GM23338 (cell line): ENCODE results near the gene PACSIN3. TPM values are rescaled to one million over a fixed set of nuclear protein-coding genes. Genes with fewer than 3 reads are reported as not detected.

Experiments
- ATAC-seq: fragments of 200-7000 bp; cut with Tn5 transposase; 3 replicates; pipeline ENCODE4 v1.9.1; 2020
- DNase-seq: peaks from one replicate; pipeline ENCODE4 v3.0.0-alpha.2; 2015; ENCODE audit warnings: low spot score
- H2AFZ ChIP-seq: fragments of 200-600 bp; sonication (generic); 2 replicates; pipeline ENCODE4 v1.8.0; 2016; ENCODE audit warnings: antibody characterized with exemption, mild to moderate bottlenecking, moderate library complexity
- H3F3A ChIP-seq: fragments of 200-600 bp; sonication (generic); replicated peaks from 2 replicates; pipeline ENCODE4 v1.8.0; 2017; ENCODE audit warnings: antibody characterized with exemption, mixed run types, low read depth
- H3K27ac ChIP-seq: fragments of 200-600 bp; sonication (generic); 2 replicates; pipeline ENCODE4 v1.6.1; 2016; ENCODE audit warnings: low read depth
- H3K27me3 ChIP-seq: fragments of 200-600 bp; sonication (generic); 2 replicates; pipeline ENCODE4 v1.8.0; 2016; ENCODE audit warnings: mild to moderate bottlenecking, mixed run types, moderate library complexity; ENCODE audit not compliant: insufficient read depth
- H3K36me3 ChIP-seq: fragments of 200-600 bp; sonication (generic); 2 replicates; pipeline ENCODE4 v1.8.0; 2016; ENCODE audit warnings: mild to moderate bottlenecking; ENCODE audit not compliant: insufficient read depth
- H3K4me1 ChIP-seq: fragments of 200-600 bp; sonication (generic); 2 replicates; pipeline ENCODE4 v1.8.0; 2016; ENCODE audit warnings: mild to moderate bottlenecking, moderate library complexity; ENCODE audit not compliant: insufficient read depth
- H3K4me2 ChIP-seq: fragments of 200-600 bp; sonication (generic); 2 replicates; pipeline ENCODE4 v1.7.1; 2017; ENCODE audit warnings: mixed run types
- H3K4me3 ChIP-seq: fragments of 200-600 bp; sonication (generic); 2 replicates; pipeline ENCODE4 v1.6.1; 2016; ENCODE audit warnings: mixed run types
- H3K79me2 ChIP-seq: fragments of 200-600 bp; sonication (generic); replicated peaks from 2 replicates; pipeline ENCODE4 v1.8.0; 2017; ENCODE audit warnings: mild to moderate bottlenecking; ENCODE audit not compliant: insufficient read depth
- H3K9me2 ChIP-seq: fragments of 200-600 bp; sonication (generic); 2 replicates; pipeline ENCODE4 v1.8.0; 2017; ENCODE audit not compliant: insufficient read depth
- H4K20me1 ChIP-seq: fragments of 200-600 bp; sonication (generic); replicated peaks from 2 replicates; pipeline ENCODE4 v1.8.0; 2017; ENCODE audit warnings: mild to moderate bottlenecking; ENCODE audit not compliant: insufficient read depth
- H3K27ac Mint-ChIP-seq: 2 replicates; pipeline ENCODE4 v1.8.0; 2020; ENCODE audit warnings: inconsistent platforms, mild to moderate bottlenecking, moderate library complexity, mixed read lengths
- H3K27me3 Mint-ChIP-seq: 3 replicates; pipeline ENCODE4 v1.8.0; 2022; ENCODE audit warnings: low read depth, mild to moderate bottlenecking, moderate library complexity, mixed read lengths, inconsistent platforms; ENCODE audit not compliant: insufficient read depth, poor library complexity
- H3K36me3 Mint-ChIP-seq: 3 replicates; pipeline ENCODE4 v1.8.0; 2021; ENCODE audit warnings: low read depth, mild to moderate bottlenecking, inconsistent platforms, moderate library complexity, mixed read lengths
- H3K4me1 Mint-ChIP-seq: 3 replicates; pipeline ENCODE4 v1.8.0; 2020; ENCODE audit warnings: mild to moderate bottlenecking, inconsistent platforms, mixed read lengths
- H3K4me3 Mint-ChIP-seq: 3 replicates; pipeline ENCODE4 v1.8.0; 2021; ENCODE audit warnings: moderate library complexity, mild to moderate bottlenecking, inconsistent platforms, mixed read lengths
- H3K9me3 Mint-ChIP-seq: 3 replicates; pipeline ENCODE4 v1.8.0; 2020; ENCODE audit warnings: moderate library complexity, mild to moderate bottlenecking, inconsistent platforms, mixed read lengths
- CREB1 ChIP-seq: fragments of 250-450 bp; sonication (Bioruptor Pico); IDR thresholded peaks from 2 replicates; pipeline ENCODE4 v1.5.0; 2020; ENCODE audit warnings: low read depth, mild to moderate bottlenecking, moderate library complexity
- EZH2 ChIP-seq: fragments of 200-600 bp; sonication (generic); IDR thresholded peaks from one replicate; pipeline ENCODE4 v1.8.0; 2017; ENCODE audit warnings: antibody characterized with exemption, mild to moderate bottlenecking, low read depth; ENCODE audit not compliant: unreplicated experiment
- JUNB ChIP-seq: IDR thresholded peaks from one replicate; pipeline ENCODE4 v1.6.1; 2016; ENCODE audit warnings: antibody characterized with exemption; ENCODE audit not compliant: unreplicated experiment
- STAT1 ChIP-seq: IDR thresholded peaks from one replicate; pipeline ENCODE4 v1.6.1; 2016; ENCODE audit warnings: antibody characterized with exemption; ENCODE audit not compliant: unreplicated experiment
- ZNF114 ChIP-seq: fragments of 250-450 bp; sonication (Bioruptor Pico); IDR thresholded peaks from 2 replicates; pipeline ENCODE4 v1.5.0; 2020; ENCODE audit warnings: mild to moderate bottlenecking, moderate library complexity
- ZNF331 ChIP-seq: fragments of 250-450 bp; sonication (Bioruptor Pico); IDR thresholded peaks from 2 replicates; pipeline ENCODE4 v1.5.0; 2020; ENCODE audit warnings: low read depth, mild to moderate bottlenecking, moderate library complexity
- polyA plus RNA-seq: library from polyadenylated mRNA; unstranded; fragments of >200 nt; fragmentation: Nextera tagmentation; extraction: Ambion mirVana; gene quantifications from 2 replicates; pipeline ENCODE4 v1.2.1, GENCODE V29; 2016
- total RNA-seq: library from RNA; depleted of rRNA; stranded (reverse); fragments of >200 nt; shearing (Covaris generic); gene quantifications from 2 replicates; pipeline ENCODE4 v1.2.3, GENCODE V29; 2014
- TF ChIP-seq, protein P1 (sequence below): IDR thresholded peaks from one replicate; pipeline ENCODE4 v1.6.1; 2018; ENCODE audit warnings: antibody characterized with exemption; ENCODE audit not compliant: unreplicated experiment
- TF ChIP-seq, protein P2 (sequence below), 2 experiments: fragments of 200-600 bp in 1 of 2; sonication (generic) in 1 of 2; conservative IDR thresholded peaks; 2 replicates each; pipeline versions ENCODE4 v1.5.1 to v1.6.1; 2016 to 2017; ENCODE audit warnings: antibody characterized with exemption in 2 of 2, low read depth in 2 of 2, mild to moderate bottlenecking in 2 of 2, moderate library complexity in 1 of 2
- TF ChIP-seq, protein P3 (sequence below): fragments of 250-450 bp; sonication (Bioruptor Pico); IDR thresholded peaks from 2 replicates; pipeline ENCODE4 v1.5.0; 2020; ENCODE audit warnings: mild to moderate bottlenecking, moderate library complexity

PACSIN3 gene
- total and polyA plus RNA-seq, 2 experiments from 2014 or later = 39.6 to 72.1 TPM

DNA sequence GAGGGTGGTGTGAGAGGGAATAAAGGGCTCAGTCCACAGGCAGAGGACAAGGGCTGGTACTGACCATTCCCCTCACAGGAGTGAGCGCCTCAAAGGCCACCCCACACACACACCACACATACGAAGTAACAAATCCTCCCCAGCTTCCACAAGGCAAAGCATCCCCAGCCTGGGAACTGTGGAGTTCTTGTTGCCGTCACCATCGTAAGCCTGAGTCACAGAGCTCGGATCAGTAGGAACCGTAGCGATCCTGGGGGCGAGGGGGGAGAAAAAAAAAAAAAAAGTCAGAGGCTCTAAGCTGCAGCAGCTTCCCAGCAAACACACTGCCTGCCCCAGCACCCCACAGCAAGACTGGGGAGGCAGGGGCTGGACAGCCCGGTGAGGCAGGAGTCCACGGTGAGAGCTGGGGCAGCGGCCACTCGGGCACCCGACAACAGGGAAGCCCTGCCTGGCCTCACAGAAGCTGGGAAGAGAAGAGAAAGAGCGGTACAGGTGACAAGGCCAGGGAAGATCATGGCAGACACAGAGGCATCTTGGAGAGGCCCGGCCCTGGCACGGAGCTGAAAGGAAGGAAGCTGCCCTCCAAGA lies 20.9 kb downstream of the PACSIN3 start:
- no peak overlapping the region for H3K4me3 Mint-ChIP-seq
- Histone ChIP-seq H3F3A (peaks cover 10% of the 10 kb centered on the region), H2AFZ (no peak overlapping the region), H3K27me3 (no peaks in the 10 kb centered on the region), H3K4me3 (no peak overlapping the region), H3K79me2 (peaks cover 11% of the 10 kb centered on the region), H3K9me2 (no peaks in the 10 kb centered on the region), H4K20me1 (peaks cover 19% of the 10 kb centered on the region), H3K27ac (no peak overlapping the region), H3K4me1 (0 out of 2 replicates have a peak, but pooled peaks cover 3% of the 10 kb centered on the region), H3K4me2 (no peak overlapping the region), H3K36me3 (peaks cover 33% of the 10 kb centered on the region)
- peaks cover 3% of the 10 kb centered on the region; the same call in 1 of the 3 replicates for H3K4me1 Mint-ChIP-seq
- ATAC-seq (no peak), DNase-seq (no peak)
- no peaks in the 10 kb centered on the region for H3K9me3 Mint-ChIP-seq
- no peak for TF ChIP-seq EZH2
- peaks cover 6% of the 10 kb centered on the region for H3K27me3 Mint-ChIP-seq
- peaks cover 56% of the 10 kb centered on the region for H3K36me3 Mint-ChIP-seq
- H3K27ac Mint-ChIP-seq = no peak overlapping the region

DNA sequence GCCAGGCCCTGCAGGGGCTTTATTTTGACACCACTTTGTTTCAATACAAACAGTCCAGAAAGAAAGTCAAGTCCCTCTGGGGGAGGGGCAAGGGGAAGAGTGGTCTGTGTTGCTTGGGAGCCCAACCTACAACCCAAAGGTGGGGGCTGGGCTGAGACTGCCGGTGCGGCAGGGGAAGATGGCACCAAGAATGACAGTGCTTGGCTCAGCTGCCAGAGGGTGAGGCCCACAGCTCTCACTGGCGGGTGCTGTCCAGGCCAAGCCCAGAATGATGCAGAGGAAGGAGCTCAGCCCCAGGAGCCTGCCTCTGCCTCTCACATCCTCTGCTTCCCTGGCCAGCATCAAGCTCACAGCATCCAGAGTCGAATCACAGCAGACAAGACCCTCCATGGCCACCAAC lies 21.9 kb downstream of the PACSIN3 start:
- no peak overlapping the region for H3K4me3 ChIP-seq
- ATAC-seq (no peak), DNase-seq (no peak)
- H3K27ac Mint-ChIP-seq = no peak overlapping the region
- H3K9me3 Mint-ChIP-seq = no peaks in the 10 kb centered on the region
- no peak overlapping the region for H2AFZ ChIP-seq
- peaks cover 29% of the 10 kb centered on the region for H3K36me3 ChIP-seq
- H3K27me3 ChIP-seq = no peaks in the 10 kb centered on the region
- H3K27me3 Mint-ChIP-seq = peaks cover 6% of the 10 kb centered on the region
- no peaks in the 10 kb centered on the region for H3K9me2 ChIP-seq
- H4K20me1 ChIP-seq = peaks cover 14% of the 10 kb centered on the region
- H3K4me1 Mint-ChIP-seq = peaks cover 3% of the 10 kb centered on the region; the same call in 1 of the 3 replicates
- H3F3A ChIP-seq = peaks cover 10% of the 10 kb centered on the region
- no peak overlapping the region for H3K4me3 Mint-ChIP-seq
- peaks cover 3% of the 10 kb centered on the region for H3K79me2 ChIP-seq
- no peak overlapping the region for H3K27ac ChIP-seq
- no peak overlapping the region for H3K4me2 ChIP-seq
- 0 out of 2 replicates have a peak, but pooled peaks cover 3% of the 10 kb centered on the region for H3K4me1 ChIP-seq
- H3K36me3 Mint-ChIP-seq = peaks cover 51% of the 10 kb centered on the region
- TF ChIP-seq ZNF114 (CRISPR knock-in tag) (no peak), CREB1 (CRISPR knock-in tag) (no peak), JUNB (no peak), STAT1 (no peak), ZNF331 (CRISPR knock-in tag) (no peak)
- TF ChIP-seq, protein P1, sequence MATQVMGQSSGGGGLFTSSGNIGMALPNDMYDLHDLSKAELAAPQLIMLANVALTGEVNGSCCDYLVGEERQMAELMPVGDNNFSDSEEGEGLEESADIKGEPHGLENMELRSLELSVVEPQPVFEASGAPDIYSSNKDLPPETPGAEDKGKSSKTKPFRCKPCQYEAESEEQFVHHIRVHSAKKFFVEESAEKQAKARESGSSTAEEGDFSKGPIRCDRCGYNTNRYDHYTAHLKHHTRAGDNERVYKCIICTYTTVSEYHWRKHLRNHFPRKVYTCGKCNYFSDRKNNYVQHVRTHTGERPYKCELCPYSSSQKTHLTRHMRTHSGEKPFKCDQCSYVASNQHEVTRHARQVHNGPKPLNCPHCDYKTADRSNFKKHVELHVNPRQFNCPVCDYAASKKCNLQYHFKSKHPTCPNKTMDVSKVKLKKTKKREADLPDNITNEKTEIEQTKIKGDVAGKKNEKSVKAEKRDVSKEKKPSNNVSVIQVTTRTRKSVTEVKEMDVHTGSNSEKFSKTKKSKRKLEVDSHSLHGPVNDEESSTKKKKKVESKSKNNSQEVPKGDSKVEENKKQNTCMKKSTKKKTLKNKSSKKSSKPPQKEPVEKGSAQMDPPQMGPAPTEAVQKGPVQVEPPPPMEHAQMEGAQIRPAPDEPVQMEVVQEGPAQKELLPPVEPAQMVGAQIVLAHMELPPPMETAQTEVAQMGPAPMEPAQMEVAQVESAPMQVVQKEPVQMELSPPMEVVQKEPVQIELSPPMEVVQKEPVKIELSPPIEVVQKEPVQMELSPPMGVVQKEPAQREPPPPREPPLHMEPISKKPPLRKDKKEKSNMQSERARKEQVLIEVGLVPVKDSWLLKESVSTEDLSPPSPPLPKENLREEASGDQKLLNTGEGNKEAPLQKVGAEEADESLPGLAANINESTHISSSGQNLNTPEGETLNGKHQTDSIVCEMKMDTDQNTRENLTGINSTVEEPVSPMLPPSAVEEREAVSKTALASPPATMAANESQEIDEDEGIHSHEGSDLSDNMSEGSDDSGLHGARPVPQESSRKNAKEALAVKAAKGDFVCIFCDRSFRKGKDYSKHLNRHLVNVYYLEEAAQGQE = no peak
- TF ChIP-seq, protein P2, sequence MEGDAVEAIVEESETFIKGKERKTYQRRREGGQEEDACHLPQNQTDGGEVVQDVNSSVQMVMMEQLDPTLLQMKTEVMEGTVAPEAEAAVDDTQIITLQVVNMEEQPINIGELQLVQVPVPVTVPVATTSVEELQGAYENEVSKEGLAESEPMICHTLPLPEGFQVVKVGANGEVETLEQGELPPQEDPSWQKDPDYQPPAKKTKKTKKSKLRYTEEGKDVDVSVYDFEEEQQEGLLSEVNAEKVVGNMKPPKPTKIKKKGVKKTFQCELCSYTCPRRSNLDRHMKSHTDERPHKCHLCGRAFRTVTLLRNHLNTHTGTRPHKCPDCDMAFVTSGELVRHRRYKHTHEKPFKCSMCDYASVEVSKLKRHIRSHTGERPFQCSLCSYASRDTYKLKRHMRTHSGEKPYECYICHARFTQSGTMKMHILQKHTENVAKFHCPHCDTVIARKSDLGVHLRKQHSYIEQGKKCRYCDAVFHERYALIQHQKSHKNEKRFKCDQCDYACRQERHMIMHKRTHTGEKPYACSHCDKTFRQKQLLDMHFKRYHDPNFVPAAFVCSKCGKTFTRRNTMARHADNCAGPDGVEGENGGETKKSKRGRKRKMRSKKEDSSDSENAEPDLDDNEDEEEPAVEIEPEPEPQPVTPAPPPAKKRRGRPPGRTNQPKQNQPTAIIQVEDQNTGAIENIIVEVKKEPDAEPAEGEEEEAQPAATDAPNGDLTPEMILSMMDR (conservative IDR thresholded peaks at IDR 0.05; ENCODE audit: low read depth in 2 of 2) = no peak
- TF ChIP-seq, protein P3, sequence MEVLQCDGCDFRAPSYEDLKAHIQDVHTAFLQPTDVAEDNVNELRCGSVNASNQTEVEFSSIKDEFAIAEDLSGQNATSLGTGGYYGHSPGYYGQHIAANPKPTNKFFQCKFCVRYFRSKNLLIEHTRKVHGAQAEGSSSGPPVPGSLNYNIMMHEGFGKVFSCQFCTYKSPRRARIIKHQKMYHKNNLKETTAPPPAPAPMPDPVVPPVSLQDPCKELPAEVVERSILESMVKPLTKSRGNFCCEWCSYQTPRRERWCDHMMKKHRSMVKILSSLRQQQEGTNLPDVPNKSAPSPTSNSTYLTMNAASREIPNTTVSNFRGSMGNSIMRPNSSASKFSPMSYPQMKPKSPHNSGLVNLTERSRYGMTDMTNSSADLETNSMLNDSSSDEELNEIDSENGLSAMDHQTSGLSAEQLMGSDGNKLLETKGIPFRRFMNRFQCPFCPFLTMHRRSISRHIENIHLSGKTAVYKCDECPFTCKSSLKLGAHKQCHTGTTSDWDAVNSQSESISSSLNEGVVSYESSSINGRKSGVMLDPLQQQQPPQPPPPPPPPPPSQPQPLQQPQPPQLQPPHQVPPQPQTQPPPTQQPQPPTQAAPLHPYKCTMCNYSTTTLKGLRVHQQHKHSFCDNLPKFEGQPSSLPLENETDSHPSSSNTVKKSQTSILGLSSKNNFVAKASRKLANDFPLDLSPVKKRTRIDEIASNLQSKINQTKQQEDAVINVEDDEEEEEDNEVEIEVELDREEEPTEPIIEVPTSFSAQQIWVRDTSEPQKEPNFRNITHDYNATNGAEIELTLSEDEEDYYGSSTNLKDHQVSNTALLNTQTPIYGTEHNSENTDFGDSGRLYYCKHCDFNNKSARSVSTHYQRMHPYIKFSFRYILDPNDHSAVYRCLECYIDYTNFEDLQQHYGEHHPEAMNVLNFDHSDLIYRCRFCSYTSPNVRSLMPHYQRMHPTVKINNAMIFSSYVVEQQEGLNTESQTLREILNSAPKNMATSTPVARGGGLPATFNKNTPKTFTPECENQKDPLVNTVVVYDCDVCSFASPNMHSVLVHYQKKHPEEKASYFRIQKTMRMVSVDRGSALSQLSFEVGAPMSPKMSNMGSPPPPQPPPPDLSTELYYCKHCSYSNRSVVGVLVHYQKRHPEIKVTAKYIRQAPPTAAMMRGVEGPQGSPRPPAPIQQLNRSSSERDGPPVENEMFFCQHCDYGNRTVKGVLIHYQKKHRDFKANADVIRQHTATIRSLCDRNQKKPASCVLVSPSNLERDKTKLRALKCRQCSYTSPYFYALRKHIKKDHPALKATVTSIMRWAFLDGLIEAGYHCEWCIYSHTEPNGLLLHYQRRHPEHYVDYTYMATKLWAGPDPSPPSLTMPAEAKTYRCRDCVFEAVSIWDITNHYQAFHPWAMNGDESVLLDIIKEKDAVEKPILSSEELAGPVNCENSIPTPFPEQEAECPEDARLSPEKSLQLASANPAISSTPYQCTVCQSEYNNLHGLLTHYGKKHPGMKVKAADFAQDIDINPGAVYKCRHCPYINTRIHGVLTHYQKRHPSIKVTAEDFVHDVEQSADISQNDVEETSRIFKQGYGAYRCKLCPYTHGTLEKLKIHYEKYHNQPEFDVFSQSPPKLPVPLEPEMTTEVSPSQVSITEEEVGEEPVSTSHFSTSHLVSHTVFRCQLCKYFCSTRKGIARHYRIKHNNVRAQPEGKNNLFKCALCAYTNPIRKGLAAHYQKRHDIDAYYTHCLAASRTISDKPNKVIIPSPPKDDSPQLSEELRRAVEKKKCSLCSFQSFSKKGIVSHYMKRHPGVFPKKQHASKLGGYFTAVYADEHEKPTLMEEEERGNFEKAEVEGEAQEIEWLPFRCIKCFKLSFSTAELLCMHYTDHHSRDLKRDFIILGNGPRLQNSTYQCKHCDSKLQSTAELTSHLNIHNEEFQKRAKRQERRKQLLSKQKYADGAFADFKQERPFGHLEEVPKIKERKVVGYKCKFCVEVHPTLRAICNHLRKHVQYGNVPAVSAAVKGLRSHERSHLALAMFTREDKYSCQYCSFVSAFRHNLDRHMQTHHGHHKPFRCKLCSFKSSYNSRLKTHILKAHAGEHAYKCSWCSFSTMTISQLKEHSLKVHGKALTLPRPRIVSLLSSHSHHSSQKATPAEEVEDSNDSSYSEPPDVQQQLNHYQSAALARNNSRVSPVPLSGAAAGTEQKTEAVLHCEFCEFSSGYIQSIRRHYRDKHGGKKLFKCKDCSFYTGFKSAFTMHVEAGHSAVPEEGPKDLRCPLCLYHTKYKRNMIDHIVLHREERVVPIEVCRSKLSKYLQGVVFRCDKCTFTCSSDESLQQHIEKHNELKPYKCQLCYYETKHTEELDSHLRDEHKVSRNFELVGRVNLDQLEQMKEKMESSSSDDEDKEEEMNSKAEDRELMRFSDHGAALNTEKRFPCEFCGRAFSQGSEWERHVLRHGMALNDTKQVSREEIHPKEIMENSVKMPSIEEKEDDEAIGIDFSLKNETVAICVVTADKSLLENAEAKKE (CRISPR knock-in tag) = no peak
